Cerebellar nuclear complex (tissue), 1 donor: ENCODE results near the gene NNT.
"Not testable (repeated sequence)": the region's sequence is repeated elsewhere in the genome, so short reads cannot be mapped to it uniquely, and the experiment has no call there.

Source experiments
- DNase-seq, 2 experiments: peaks; one replicate each; lab custom pipeline; 2025; lab: John Stamatoyannopoulos, UW

Gene NNT

GRCh38 chr5:43583724-43584123 is 19.3 kb upstream of the NNT start:
- DNase-seq: no peak

DNA sequence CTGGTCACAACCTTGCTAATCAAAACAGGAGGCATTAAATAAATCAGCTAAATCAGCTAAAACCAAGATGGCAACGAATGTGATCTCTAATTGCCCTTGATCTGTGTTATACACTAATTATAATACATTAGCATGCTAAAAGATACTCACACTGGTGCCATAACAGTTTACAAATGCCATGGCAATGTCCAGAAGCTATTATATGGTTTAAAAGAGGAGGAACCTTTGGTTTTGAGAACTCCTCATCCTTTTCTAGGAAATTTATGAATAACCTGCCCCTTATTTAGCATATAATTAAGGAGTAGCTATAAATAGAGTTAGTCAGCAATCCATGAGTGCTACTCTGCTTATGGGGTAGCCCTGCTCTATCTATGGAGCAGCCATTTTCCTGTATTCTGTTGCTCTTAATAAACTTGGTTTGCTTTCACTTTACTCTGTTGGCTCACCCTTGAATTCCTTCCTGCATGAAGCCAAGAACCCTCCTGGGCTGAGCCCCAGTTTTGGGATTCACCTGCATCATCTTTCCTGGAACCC is 18.7 kb upstream of the NNT start:
- no peak for DNase-seq

GRCh38 chr5:43588842-43589241 is 14.1 kb upstream of the NNT start:
- DNase-seq: no peak

DNA sequence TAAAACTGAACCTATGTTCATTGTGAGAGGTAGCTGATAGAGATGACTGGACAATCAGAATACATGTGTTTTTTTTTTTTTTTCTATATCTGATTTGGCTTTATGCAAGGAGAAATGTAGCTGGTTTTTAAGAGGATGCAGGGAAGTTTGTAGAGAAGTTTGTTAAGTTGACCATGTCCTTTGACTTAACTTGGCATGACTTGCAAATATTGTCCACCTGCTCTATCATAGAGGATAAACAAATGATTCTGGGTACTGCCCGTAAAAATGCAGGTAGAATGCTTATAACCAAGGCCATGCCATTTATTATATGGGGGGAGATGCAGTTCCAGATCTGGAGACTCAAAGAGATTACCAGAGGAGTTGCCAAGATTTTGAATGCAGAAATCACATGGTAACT is 13.7 kb upstream of the NNT start:
- DNase-seq: no peak

DNA sequence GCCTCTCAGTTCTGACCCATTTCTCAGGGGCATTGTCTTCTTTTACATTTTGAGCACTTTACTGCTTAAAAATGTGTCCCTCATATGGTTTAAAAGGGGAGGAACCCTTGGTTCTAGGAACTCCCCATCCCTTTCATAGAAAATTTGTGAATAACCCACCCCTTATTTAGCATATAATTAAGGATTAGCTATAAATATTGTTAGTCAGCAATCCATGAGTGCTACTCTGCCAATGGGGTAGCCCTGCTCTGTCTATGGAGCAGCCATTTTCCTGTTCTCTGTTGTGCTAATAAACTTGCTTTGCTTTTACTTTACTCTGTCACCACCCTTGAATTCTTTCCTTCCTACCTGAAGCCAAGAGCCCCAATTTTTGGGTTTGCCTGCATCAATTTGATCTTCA is 12.3 kb upstream of the NNT start:
- no peak for DNase-seq

DNA sequence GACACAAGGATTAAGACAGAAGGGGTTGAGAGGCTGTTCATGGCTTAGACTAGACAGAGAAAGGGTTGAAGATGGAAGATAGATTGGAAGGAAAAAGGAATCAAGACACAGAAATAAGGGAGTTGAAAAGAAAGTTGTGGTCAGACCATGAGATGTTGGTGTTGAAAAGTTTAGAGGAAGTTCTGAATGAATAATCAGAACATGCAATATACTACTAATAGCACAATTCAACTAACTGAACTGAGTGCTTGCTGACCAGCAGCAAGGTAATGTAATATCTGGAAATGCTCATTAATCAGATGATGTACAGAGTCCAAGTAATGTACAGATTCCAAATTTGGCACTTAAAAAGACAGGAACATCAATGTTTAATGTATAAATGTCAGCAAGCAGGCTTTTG is 10.6 kb upstream of the NNT start:
- no peak for DNase-seq

DNA sequence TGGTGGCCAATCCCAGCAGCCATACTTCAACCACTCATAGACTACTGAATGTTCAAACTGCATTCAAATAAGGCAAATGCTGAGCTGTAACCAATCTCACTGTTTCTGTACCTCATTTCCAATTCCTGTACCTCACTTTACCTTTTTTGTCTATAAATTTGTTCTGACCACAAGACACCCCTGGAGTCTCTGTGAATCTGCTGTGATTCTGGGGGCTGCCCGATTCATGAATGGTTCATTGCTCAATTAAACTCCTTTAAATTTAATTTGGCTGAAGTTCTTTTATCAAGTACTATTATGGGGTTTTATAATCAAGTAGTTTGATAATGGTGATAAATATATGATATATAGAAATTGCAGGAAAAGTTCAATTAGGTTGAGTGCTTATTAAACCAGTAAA is 4.1 kb upstream of the NNT start:
- not testable (repeated sequence) for DNase-seq

GRCh38 chr5:43601454-43602260 is 1.3 kb upstream of the NNT start:
- DNase-seq: no peak

DNA sequence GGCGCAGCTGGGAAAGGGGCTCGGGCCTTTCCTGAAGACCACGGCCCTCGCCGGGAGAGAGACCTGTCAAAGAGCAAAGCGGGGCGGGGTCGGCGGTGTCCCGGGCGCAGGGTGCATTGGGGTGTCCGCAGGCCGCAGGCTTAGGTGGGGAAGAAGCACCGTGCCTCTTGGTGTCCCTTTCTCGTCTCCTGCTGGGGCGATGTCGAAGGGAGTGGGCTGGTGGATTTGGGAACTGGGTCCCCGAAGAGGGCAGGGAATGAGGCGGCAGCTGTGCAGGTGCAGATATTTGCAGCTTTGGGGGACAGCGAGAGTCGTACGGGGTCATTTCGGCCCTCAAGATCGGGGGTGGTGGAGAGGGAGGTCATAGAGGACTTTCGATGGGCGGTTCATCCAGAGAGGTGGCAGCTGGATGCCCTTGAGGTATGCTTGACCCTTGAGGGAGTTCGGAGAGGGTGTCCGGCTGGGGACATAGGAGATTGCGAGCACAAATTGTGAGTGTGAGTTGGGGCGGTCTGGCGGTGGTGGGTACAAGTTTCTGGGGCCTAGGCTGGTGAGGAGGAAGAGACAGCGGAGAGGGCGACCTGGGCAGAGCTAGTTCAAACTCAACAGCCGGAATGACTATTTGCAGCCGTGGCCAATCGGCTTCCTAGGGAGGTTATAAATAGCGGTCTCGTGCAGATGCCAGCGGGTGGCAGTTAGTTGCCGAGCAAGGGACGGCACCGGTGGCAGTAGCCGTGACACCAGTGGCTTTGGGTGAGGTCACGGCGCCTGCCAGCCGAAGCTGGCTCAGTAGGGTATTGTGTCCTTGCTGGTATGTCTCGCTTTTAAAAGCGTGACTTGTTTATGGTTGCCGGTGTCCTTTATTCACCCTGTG is 601 bp downstream of the NNT start:
- peak in 1 of 2 experiments; percentile 7 for DNase-seq

DNA sequence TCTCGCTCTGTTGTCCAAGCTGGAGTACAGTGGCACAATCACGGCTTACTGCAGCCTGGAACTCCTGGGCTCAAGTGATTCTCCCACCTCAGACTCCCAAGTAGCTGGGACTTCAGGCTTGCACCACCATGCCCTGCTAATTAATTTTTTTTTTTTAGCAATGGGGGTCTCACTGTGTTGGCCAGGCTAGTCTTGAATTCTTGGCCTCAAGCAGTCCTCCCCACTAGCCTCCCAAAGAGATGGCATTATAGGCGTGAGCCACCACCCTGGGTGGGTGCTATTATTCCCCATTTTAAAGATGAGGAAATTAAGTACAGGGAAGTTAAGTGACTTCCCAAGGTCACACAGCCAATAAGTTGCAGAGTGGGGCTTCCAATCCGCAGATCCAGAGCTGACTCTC is 1.7 kb downstream of the NNT start:
- no peak for DNase-seq

- DNase-seq: no peak
Observed at GRCh38 chr5:43606351-43606750, 3.4 kb downstream of the NNT start.

GRCh38 chr5:43608406-43608805 is 5.4 kb downstream of the NNT start:
- no peak for DNase-seq

DNA sequence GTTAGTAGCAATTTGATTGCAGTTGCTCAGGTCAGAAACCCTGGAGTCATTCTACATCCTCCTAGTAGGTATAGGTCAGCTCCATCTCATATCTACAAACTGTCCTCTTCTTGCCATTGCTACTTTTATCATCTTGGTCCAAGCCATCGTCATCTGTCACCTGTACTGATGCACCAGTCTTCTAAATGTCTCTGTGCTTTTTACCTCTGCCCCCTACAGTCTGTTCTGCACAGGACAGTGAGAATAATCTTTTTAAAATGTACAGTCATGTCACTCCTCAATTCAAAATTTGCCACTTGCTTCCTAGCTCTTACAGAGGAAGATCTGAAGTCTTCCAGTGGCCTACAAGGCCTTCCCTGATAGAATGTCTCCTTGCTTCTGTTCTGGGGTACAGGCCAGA is 6.8 kb downstream of the NNT start:
- no peak for DNase-seq

DNA sequence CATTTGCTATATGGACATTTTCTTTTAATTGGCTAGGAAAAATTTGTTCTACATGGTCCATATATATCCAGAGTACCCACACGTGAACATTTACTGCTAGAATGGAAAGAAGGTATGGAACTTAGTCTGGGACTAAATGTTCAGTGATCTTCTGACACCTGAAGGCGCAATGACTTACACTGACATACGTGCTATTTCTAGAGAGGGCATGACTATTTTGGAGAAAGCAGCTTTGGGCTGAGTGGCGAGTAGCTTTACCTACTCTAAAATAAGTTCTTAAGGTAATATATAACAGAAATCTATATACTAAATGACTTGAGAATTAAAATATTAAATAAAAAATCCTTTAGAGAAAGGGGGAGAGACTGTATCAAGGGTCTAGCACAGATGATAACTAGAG is 10.4 kb downstream of the NNT start:
- no peak for DNase-seq

GRCh38 chr5:43615445-43616184 is 12.6 kb downstream of the NNT start:
- no peak for DNase-seq

DNA sequence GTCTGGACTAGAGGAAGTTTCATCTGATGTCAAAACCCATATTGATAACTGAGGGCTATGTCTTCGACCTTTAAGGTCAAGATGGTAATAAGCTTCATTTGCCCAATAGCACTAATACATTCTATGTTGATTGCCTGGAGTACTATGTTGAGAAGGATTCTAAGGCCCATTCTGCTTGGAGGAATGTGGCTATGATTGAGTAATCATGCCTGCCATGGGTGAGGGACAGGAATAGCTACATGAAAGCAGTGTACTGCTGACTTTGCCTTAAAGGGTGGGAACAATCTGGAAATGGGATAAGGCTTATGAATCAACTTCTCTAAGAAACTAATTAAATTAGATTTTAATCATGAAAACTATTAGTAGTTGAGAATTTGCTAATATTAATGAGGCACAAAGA is 13.6 kb downstream of the NNT start:
- DNase-seq: no peak

GRCh38 chr5:43619380-43619779 is 16.4 kb downstream of the NNT start:
- no peak for DNase-seq

DNA sequence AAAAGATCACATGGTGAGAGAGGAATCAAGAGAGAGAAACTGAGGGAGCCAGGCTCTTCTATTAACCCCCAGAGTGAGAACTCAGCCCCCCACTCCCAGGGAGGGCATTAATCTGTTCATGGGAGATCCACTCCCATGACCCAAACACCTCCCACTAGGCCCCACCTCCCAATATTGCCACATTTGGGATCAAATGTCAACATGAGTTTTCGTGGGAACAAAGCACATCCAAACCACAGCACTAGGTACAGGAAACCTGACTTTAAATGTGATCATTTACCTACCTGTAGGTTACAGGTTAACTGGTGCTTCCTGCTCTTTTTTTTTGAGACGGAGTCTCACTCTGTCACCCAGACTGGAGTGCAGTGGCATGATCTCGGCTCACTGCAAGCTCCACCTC is 16.9 kb downstream of the NNT start:
- DNase-seq: no peak

GRCh38 chr5:43620944-43621505 is 18.0 kb downstream of the NNT start:
- no peak for DNase-seq

DNA sequence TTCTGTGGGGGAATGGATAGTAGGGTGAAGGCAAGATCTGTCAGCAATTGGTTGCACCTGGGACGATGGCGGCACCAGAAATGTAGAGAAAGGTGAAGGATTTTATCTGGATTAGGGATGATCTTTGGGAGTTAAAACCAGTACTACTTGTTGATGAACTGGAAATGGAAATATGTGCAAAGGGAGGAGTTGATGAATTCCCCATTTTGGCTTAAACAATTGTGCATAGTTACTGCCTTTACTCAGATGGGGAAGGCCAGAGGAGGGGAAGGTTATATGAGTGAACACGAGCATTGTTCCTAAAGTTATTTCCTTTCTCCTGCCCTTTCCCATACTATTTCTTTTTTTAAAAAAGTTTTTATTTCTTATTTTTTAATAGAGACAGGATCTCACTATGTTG is 19.1 kb downstream of the NNT start:
- DNase-seq: no peak

DNA sequence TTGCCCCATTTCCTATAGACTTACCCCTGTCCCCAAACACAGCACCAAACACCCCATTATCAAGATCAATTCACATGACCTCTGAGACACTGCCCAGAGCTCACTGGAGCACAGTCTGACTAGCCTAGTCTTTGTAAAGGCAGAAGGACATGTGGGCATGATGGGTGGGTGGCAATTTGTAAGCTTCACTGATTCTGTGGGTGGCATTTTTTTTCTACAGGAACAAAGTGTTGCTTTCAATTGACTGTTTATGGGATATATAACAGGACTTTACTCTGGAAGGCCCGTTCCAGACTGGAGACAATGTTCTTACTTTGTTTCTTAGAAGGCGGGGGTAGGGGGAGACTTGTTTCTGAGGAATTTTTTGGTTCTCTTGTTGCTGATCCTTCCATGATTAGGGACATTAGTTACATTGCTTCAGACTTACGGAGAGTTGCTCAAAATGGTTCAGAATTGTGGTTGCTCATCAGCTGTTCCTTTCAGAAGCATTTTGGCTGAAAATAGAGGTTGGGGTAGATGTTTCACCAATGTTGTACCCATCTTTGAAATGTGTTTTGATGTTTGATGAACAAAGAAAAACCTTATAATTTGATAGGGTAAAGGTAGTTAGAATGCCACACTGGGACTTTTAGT is 20.2 kb downstream of the NNT start:
- no peak for DNase-seq

GRCh38 chr5:43627028-43627427 is 24.0 kb downstream of the NNT start:
- DNase-seq: no peak
